SK-N-SH treated with all-trans-retinoic acid at 6 μM for 48 hours (cell line): Measurements from ENCODE around the gene DVL3.

Experiments
- ATAC-seq: fragments of 200-7000 bp; cut with Tn5 transposase; 3 replicates; pipeline ENCODE4 v1.9.1; 2020; ENCODE audit warnings: mild to moderate bottlenecking, moderate library complexity
- ARNTL ChIP-seq: fragments of 450-650 bp; formaldehyde crosslinking; IDR thresholded peaks from 2 replicates; pipeline ENCODE4 v1.5.0; 2020; ENCODE audit warnings: low read depth, mild to moderate bottlenecking, moderate library complexity, borderline replicate concordance
- BACH2 ChIP-seq: fragments of 250-450 bp; sonication (Bioruptor Pico); IDR thresholded peaks from 2 replicates; pipeline ENCODE4 v1.9.0; 2021; ENCODE audit warnings: mild to moderate bottlenecking, borderline replicate concordance
- CSDC2 ChIP-seq: fragments of 250-450 bp; sonication (Bioruptor Pico); IDR thresholded peaks from 2 replicates; pipeline ENCODE4 v1.5.0; 2020; ENCODE audit warnings: mild to moderate bottlenecking, moderate library complexity
- CSRNP3 ChIP-seq: fragments of 250-450 bp; sonication (Bioruptor Pico); IDR thresholded peaks from 2 replicates; pipeline ENCODE4 v1.5.1; 2021; ENCODE audit warnings: mild to moderate bottlenecking, moderate library complexity
- ESRRG ChIP-seq: fragments of 250-450 bp; sonication (Bioruptor Pico); IDR thresholded peaks from 2 replicates; pipeline ENCODE4 v1.6.1; 2021; ENCODE audit warnings: mild to moderate bottlenecking
- GLIS3 ChIP-seq: fragments of 250-450 bp; sonication (Bioruptor Pico); IDR thresholded peaks from 2 replicates; pipeline ENCODE4 v1.5.0; 2020; ENCODE audit warnings: mild to moderate bottlenecking, moderate library complexity
- OSR1 ChIP-seq: fragments of 250-450 bp; sonication (Bioruptor Pico); IDR thresholded peaks from 2 replicates; pipeline ENCODE4 v1.8.0; 2022; ENCODE audit warnings: moderate library complexity, mild to moderate bottlenecking, inconsistent platforms
- PATZ1 ChIP-seq: fragments of 250-450 bp; sonication (Bioruptor Pico); IDR thresholded peaks from 2 replicates; pipeline ENCODE4 v1.8.0; 2020; ENCODE audit warnings: mild to moderate bottlenecking, moderate library complexity, borderline replicate concordance
- POU6F1 ChIP-seq: fragments of 250-450 bp; sonication (Bioruptor Pico); IDR thresholded peaks from 2 replicates; pipeline ENCODE4 v1.8.0; 2021; ENCODE audit warnings: low read depth, mild to moderate bottlenecking, moderate library complexity, borderline replicate concordance
- RARB ChIP-seq: fragments of 250-450 bp; sonication (Bioruptor Pico); IDR thresholded peaks from 2 replicates; pipeline ENCODE4 v1.8.0; 2021; ENCODE audit warnings: mild to moderate bottlenecking, moderate library complexity
- TCF4 ChIP-seq: fragments of 250-450 bp; sonication (Bioruptor Pico); IDR thresholded peaks from 2 replicates; pipeline ENCODE4 v1.8.0; 2021; ENCODE audit warnings: mild to moderate bottlenecking, moderate library complexity, borderline replicate concordance
- TOX ChIP-seq: fragments of 250-450 bp; sonication (Bioruptor Pico); IDR thresholded peaks from 2 replicates; pipeline ENCODE4 v1.8.0; 2021; ENCODE audit warnings: mild to moderate bottlenecking, moderate library complexity, borderline replicate concordance
- TSHZ2 ChIP-seq: fragments of 250-450 bp; sonication (Bioruptor Pico); IDR thresholded peaks from 2 replicates; pipeline ENCODE4 v1.5.0; 2020; ENCODE audit warnings: mild to moderate bottlenecking, moderate library complexity
- ZC3H10 ChIP-seq: fragments of 250-450 bp; sonication (Bioruptor Pico); IDR thresholded peaks from 2 replicates; pipeline ENCODE4 v1.5.1; 2021; ENCODE audit warnings: mild to moderate bottlenecking, moderate library complexity
- ZFP3 ChIP-seq: fragments of 250-450 bp; sonication (Bioruptor Pico); IDR thresholded peaks from 2 replicates; pipeline ENCODE4 v1.5.0; 2020; ENCODE audit warnings: mild to moderate bottlenecking, moderate library complexity
- ZNF565 ChIP-seq: fragments of 450-650 bp; formaldehyde crosslinking; conservative IDR thresholded peaks from 2 replicates; pipeline ENCODE4 v1.5.0; 2020; ENCODE audit warnings: low read depth, mild to moderate bottlenecking, moderate library complexity
- ZNF70 ChIP-seq: fragments of 450-650 bp; formaldehyde crosslinking; IDR thresholded peaks from 2 replicates; pipeline ENCODE4 v1.5.0; 2020; ENCODE audit warnings: mild to moderate bottlenecking, moderate library complexity
- ZNF8 ChIP-seq: fragments of 450-650 bp; formaldehyde crosslinking; IDR thresholded peaks from 2 replicates; pipeline ENCODE4 v1.5.0; 2020; ENCODE audit warnings: mild to moderate bottlenecking, moderate library complexity

The DVL3 gene

DNA sequence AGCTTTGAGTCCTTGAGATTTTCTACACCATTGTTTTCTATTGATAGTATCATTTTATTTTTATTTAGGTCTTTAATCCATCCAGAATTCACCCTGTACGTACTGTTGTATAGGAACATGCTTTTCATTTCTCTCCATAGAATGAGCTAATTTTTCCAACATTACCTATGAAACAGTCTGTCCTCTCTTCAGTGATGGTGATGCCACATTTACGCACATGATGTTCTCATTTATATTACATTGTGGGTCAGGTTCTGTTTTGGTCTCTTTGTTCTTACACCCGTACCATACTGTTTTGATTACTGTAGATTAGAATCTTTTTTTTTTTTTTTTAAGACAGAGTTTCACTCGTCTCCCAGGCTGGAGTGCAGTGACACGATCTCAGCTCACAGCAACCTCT lies 56.5 kb downstream of the DVL3 start:
- peak; percentile 55; the same call in 1 of the 3 replicates for ATAC-seq

GRCh38 chr3:184218814-184219213 lies 63.6 kb downstream of the DVL3 start:
- TF ChIP-seq ZNF70 (no peak), TCF4 (CRISPR knock-in tag) (no peak), ZC3H10 (no peak), BACH2 (CRISPR knock-in tag) (no peak), GLIS3 (CRISPR knock-in tag) (no peak), ZNF565 (CRISPR knock-in tag) (no peak), ESRRG (CRISPR knock-in tag) (no peak), ZNF8 (CRISPR knock-in tag) (no peak), ZFP3 (CRISPR knock-in tag) (no peak), CSRNP3 (CRISPR knock-in tag) (no peak)
- TF ChIP-seq, all 23 proteins: peak for 0
- no peak for ATAC-seq

More for the DNA sequence above, 56.5 kb downstream of the DVL3 start:
- TF ChIP-seq ESRRG (CRISPR knock-in tag), result no peak
- TF ChIP-seq ZNF70, result no peak; the same call in 1 of the 2 replicates
- no peak for TF ChIP-seq CSDC2 (CRISPR knock-in tag)
- TF ChIP-seq BACH2 (CRISPR knock-in tag), result no peak
- TF ChIP-seq ARNTL (CRISPR knock-in tag), result no peak
- no peak for TF ChIP-seq GLIS3 (CRISPR knock-in tag)
- no peak; the same call in 1 of the 2 replicates for TF ChIP-seq TCF4 (CRISPR knock-in tag)
- no peak for TF ChIP-seq TSHZ2 (CRISPR knock-in tag)
- no peak for TF ChIP-seq ZNF565 (CRISPR knock-in tag)
- TF ChIP-seq TOX (CRISPR knock-in tag), result no peak
- no peak for TF ChIP-seq ZNF8 (CRISPR knock-in tag)
- no peak for TF ChIP-seq RARB (CRISPR knock-in tag)

DNA sequence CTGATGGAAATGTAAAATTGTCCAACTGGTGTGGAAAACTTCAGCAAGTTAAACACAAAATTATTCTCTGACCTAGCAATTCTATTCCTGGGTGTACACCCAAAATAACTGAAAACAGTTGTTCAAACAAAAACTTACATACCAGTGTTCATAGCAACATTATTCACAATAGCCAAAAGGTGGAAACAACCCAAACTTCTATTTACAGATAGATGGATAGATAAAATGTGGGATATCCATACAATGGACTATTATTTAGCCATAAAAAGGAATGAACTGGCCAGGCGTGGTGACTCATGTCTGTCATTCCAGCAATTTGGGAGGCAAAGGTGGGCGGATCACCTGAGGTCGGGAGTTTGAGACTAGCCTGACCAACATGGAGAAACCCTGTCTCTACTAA lies 67.3 kb downstream of the DVL3 start:
- TF ChIP-seq RARB (CRISPR knock-in tag), result no peak
- TF ChIP-seq OSR1 (CRISPR knock-in tag), result no peak
- no peak for TF ChIP-seq POU6F1 (CRISPR knock-in tag)
- TF ChIP-seq PATZ1, result no peak
- no peak for TF ChIP-seq ZNF70
- TF ChIP-seq CSDC2 (CRISPR knock-in tag), result no peak
- no peak for TF ChIP-seq TOX (CRISPR knock-in tag)

More for the DNA sequence above, 67.3 kb downstream of the DVL3 start:
- no peak for ATAC-seq
